Stimulated activated naive CD4-positive, alpha-beta T cell treated with Interleukin-2 at 50 U/mL for 16 hours (primary cell): ENCODE measurements around the gene SERPING1.

Experiments
- DNase-seq: peaks from one replicate; lab custom pipeline; 2025; lab: John Stamatoyannopoulos, UW

Gene SERPING1

GRCh38 chr11:57652662-57653061 lies 55.2 kb downstream of the SERPING1 start:
- DNase-seq, result no peak

GRCh38 chr11:57653163-57653562 lies 55.7 kb downstream of the SERPING1 start:
- DNase-seq, result no peak

- DNase-seq, result no peak
These were observed 59.4 kb downstream of the SERPING1 start for GRCh38 chr11:57656885-57657193.

- peak; percentile 99 for DNase-seq
These were observed 59.9 kb downstream of the SERPING1 start, which contains the start of gene CLP1 for GRCh38 chr11:57657194-57658022. Gene CLP1, plus strand, starts transcription at chr11:57657762. Its CDS starts 1,715 bp downstream, at chr11:57659477.

- no peak for DNase-seq
These were observed 60.5 kb downstream of the SERPING1 start for GRCh38 chr11:57658023-57658361.

GRCh38 chr11:57659669-57660068 lies 62.2 kb downstream of the SERPING1 start:
- DNase-seq, result no peak

GRCh38 chr11:57662893-57663292 lies 65.4 kb downstream of the SERPING1 start:
- DNase-seq, result no peak

GRCh38 chr11:57663975-57664374 lies 66.5 kb downstream of the SERPING1 start:
- DNase-seq, result no peak
